Measurements from ENCODE around the gene ANKRD13A.
A peak's percentile ranks its signal among the peaks of the same experiment; 100 is the strongest.

Gene ANKRD13A

DNA sequence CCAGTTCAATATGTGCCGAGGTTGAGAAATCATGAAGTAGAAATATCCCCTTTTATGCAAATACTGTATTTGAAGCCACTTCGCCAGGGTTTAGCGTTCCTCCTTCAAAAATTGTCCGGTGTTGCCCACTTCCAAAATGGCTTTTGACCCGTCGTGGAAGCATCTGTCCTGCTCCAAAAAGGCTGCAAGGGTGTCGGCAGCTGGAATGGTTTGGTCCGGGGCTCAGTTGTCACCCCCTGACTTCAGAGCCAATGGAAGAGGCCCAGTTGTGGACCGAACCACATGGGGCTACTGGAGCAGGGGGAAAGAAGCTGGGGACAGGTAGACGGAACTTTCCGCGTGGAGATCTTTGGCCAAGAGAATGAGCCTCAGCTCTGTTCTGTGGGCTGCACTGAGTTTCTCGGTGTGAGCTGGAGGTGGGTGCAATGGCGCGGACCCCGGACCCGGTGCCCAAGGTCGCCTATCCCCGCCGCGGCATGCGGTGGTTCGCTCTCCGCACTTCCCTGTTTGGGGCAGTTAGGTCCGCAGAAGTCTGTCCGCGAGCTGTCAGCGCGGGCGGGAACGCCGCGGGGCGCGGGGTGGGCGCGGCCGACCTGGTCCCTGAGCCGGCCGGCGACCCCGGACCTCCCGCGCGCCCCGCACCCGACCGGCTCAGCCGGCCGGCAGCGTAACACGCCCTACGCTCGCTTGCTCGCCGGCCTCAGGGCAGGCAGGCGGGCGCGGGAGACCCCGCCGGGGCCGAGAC lies at the start of gene ANKRD13A:
Gene ANKRD13A (plus strand): TSS at position 527 of the 745 bp plus-strand sequence. CDS start 259 bp downstream, outside the sequence.
- peak; percentile 96 for DNase-seq (ENCODE audit: low read depth)
- TF ChIP-seq, protein P1, sequence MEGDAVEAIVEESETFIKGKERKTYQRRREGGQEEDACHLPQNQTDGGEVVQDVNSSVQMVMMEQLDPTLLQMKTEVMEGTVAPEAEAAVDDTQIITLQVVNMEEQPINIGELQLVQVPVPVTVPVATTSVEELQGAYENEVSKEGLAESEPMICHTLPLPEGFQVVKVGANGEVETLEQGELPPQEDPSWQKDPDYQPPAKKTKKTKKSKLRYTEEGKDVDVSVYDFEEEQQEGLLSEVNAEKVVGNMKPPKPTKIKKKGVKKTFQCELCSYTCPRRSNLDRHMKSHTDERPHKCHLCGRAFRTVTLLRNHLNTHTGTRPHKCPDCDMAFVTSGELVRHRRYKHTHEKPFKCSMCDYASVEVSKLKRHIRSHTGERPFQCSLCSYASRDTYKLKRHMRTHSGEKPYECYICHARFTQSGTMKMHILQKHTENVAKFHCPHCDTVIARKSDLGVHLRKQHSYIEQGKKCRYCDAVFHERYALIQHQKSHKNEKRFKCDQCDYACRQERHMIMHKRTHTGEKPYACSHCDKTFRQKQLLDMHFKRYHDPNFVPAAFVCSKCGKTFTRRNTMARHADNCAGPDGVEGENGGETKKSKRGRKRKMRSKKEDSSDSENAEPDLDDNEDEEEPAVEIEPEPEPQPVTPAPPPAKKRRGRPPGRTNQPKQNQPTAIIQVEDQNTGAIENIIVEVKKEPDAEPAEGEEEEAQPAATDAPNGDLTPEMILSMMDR (IDR thresholded peaks at IDR 0.05; ENCODE audit: low read depth, low read length, missing control alignments): no peak
- peak within 1 kb of the TSS; percentile 81 for H3K4me3 ChIP-seq (ENCODE audit: low read depth, low read length)

DNA sequence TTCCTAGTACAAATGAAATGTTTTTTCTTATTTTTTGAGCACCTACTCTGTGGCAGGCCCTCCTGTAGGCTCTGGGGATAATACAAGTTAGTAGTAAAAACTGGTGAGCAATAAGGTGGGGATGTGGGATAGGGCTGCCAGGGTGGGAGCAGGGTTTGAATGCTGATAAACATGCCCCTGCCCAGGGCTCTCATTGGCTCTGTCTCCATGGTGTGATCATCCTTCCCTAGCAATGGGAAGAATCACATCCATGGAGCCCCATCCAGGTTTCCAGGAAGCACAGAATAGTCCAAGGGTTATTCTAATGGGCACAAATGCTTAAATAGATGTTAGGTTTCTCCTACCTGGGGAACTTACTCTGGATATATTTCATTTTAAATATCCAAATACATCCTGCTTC lies 48.6 kb upstream of the ANKRD13A start:
- TF ChIP-seq, protein P1 (IDR thresholded peaks at IDR 0.05; ENCODE audit: low read depth, low read length, missing control alignments): no peak
- DNase-seq (ENCODE audit: low read depth): no peak
- H3K4me3 ChIP-seq (ENCODE audit: low read depth, low read length): no peak overlapping the region

GRCh38 chr12:109951136-109951535 lies 48.1 kb upstream of the ANKRD13A start:
- no peak overlapping the region for H3K4me3 ChIP-seq (ENCODE audit: low read depth, low read length)
- DNase-seq (ENCODE audit: low read depth): no peak
- TF ChIP-seq, protein P1 (IDR thresholded peaks at IDR 0.05; ENCODE audit: low read depth, low read length, missing control alignments): no peak

DNA sequence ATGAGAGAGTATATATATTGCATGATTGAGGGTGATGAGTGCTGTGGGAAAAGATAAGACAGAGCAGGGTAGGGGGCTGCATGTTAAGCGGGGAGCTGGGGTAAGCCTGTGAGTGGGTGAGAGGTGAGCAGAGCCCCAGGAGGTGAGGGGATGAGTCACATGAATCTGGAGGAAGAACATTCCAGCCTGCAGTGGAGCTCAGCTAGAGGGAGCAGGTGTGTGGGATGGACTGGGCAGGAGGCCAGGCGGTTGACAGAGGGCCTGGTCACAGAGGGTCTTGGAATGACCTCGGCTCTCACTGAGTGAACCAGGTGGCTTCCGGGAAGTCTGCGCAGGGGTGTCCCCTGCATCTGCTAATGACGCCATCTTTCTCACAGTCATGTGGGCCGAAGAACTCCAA lies 47.5 kb upstream of the ANKRD13A start:
- H3K4me3 ChIP-seq (ENCODE audit: low read depth, low read length): no peak overlapping the region
- TF ChIP-seq, protein P1 (IDR thresholded peaks at IDR 0.05; ENCODE audit: low read depth, low read length, missing control alignments): no peak
- DNase-seq (ENCODE audit: low read depth): no peak

GRCh38 chr12:109952160-109952858 lies 46.9 kb upstream of the ANKRD13A start:
- H3K4me3 ChIP-seq (ENCODE audit: low read depth, low read length): no peak overlapping the region
- TF ChIP-seq, protein P1 (IDR thresholded peaks at IDR 0.05; ENCODE audit: low read depth, low read length, missing control alignments): no peak
- peak; percentile 16 for DNase-seq (ENCODE audit: low read depth)

DNA sequence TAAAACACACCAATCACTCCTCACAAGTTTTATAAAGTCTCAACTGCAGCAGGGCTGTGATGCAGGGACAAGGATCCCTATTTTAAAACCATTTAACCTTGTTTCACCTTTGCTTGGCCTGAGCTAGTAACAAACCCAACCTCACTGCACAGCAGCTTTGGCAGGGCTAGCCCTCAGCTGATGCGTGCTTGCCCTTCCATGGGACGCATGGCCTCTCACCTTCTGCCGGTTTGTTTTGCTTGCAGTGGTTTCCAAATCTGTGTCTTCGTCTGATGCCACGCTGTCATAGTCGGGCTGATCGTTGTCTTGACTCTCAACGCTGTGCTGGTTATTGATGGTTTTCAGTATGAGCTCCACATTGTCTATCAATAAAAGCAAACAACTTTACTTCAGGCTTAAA lies 46.4 kb upstream of the ANKRD13A start:
- no peak overlapping the region for H3K4me3 ChIP-seq (ENCODE audit: low read depth, low read length)
- TF ChIP-seq, protein P1 (IDR thresholded peaks at IDR 0.05; ENCODE audit: low read depth, low read length, missing control alignments): no peak
- DNase-seq (ENCODE audit: low read depth): no peak

All from GM12864 (cell line).